Neuronal stem cell (in vitro differentiated cells): Measurements from ENCODE around the gene GP1BA.
A peak's percentile ranks its signal among the peaks of the same experiment; 100 is the strongest.

Source experiments
- DNase-seq: peaks from one replicate; pipeline ENCODE4 v3.0.0-alpha.2; 2013; ENCODE audit warnings: low spot score
- H2AFZ ChIP-seq: one replicate; pipeline ENCODE4 v1.6.1; 2013; ENCODE audit warnings: mild to moderate bottlenecking, low read length, inconsistent platforms
- H2AK5ac ChIP-seq: 2 replicates; pipeline ENCODE4 v1.6.1; 2013; ENCODE audit warnings: low read depth, mild to moderate bottlenecking, inconsistent platforms, low read length, moderate library complexity, mixed read lengths
- H2BK120ac ChIP-seq: 2 replicates; pipeline ENCODE4 v1.6.1; 2013; ENCODE audit warnings: low read depth, mild to moderate bottlenecking, inconsistent platforms, low read length, moderate library complexity, mixed read lengths
- H2BK12ac ChIP-seq: one replicate; pipeline ENCODE4 v1.6.1; 2013; ENCODE audit warnings: low read length, inconsistent platforms
- H2BK15ac ChIP-seq: 2 replicates; pipeline ENCODE4 v1.6.1; 2013; ENCODE audit warnings: mild to moderate bottlenecking, low read length, inconsistent platforms, mixed read lengths
- H2BK5ac ChIP-seq: one replicate; pipeline ENCODE4 v1.6.1; 2013; ENCODE audit warnings: inconsistent platforms, mild to moderate bottlenecking, low read length, moderate library complexity
- H3K14ac ChIP-seq: one replicate; pipeline ENCODE4 v1.6.1; 2013; ENCODE audit warnings: low read length, inconsistent platforms
- H3K18ac ChIP-seq: 2 replicates; pipeline ENCODE4 v1.6.1; 2013; ENCODE audit warnings: low read length, inconsistent platforms
- H3K23ac ChIP-seq: 2 replicates; pipeline ENCODE4 v1.6.1; 2013; ENCODE audit warnings: low read depth, mild to moderate bottlenecking, mixed read lengths, low read length, inconsistent platforms; ENCODE audit not compliant: poor library complexity
- H3K27ac ChIP-seq: replicated peaks from 3 replicates; pipeline ENCODE4 v1.5.1; 2013; ENCODE audit warnings: low read length, inconsistent platforms
- H3K27me3 ChIP-seq, 3 experiments: 2 replicates each; pipeline ENCODE4 v1.6.1; 2013; ENCODE audit warnings: low read length in 3 of 3, mild to moderate bottlenecking in 2 of 3, inconsistent platforms in 1 of 3, low read depth in 1 of 3, mixed read lengths in 1 of 3, moderate library complexity in 1 of 3; ENCODE audit not compliant: control insufficient read depth in 3 of 3, insufficient read depth in 3 of 3
- H3K36me3 ChIP-seq, 2 donors: replicated peaks in 1 of 2; 2 replicates each; pipeline ENCODE4 v1.6.1; 2013; ENCODE audit warnings: low read length in 2 of 2; ENCODE audit not compliant: control insufficient read depth in 2 of 2, insufficient read depth in 2 of 2
- H3K4ac ChIP-seq: 2 replicates; pipeline ENCODE4 v1.6.1; 2013; ENCODE audit warnings: inconsistent platforms, mild to moderate bottlenecking, low read length, moderate library complexity
- H3K4me1 ChIP-seq, 2 donors: 1 replicate in 1 of 2; 2 replicates in 1 of 2; pipeline ENCODE4 v1.6.1; 2013; ENCODE audit warnings: low read length in 2 of 2, low read depth in 1 of 2; ENCODE audit not compliant: control insufficient read depth in 2 of 2, insufficient read depth in 1 of 2
- H3K4me2 ChIP-seq: one replicate; pipeline ENCODE4 v1.6.1; 2013; ENCODE audit warnings: mild to moderate bottlenecking, low read length, inconsistent platforms; ENCODE audit not compliant: insufficient read depth, poor library complexity, severe bottlenecking
- H3K4me3 ChIP-seq, 2 donors: 2 replicates each; pipeline ENCODE4 v1.5.1; 2013; ENCODE audit warnings: low read length in 2 of 2, mild to moderate bottlenecking in 2 of 2, inconsistent platforms in 1 of 2, moderate library complexity in 1 of 2
- H3K79me1 ChIP-seq: one replicate; pipeline ENCODE4 v1.6.1; 2013; ENCODE audit warnings: low read depth, mild to moderate bottlenecking, inconsistent platforms, low read length, moderate library complexity
- H3K9ac ChIP-seq: one replicate; pipeline ENCODE4 v1.6.1; 2013; ENCODE audit warnings: mild to moderate bottlenecking, low read depth, low read length, inconsistent platforms; ENCODE audit not compliant: poor library complexity
- H3K9me3 ChIP-seq, 2 donors: replicated peaks in 1 of 2; 2 replicates each; pipeline versions ENCODE3 to v1.6.1; 2013; ENCODE audit warnings: low read length in 2 of 2, mild to moderate bottlenecking in 2 of 2, inconsistent platforms in 1 of 2, low read depth in 1 of 2, mixed read lengths in 1 of 2, moderate library complexity in 1 of 2; ENCODE audit not compliant: control insufficient read depth in 2 of 2, insufficient read depth in 1 of 2
- H4K8ac ChIP-seq: one replicate; pipeline ENCODE4 v1.6.1; 2013; ENCODE audit warnings: low read depth, mild to moderate bottlenecking, inconsistent platforms, low read length, moderate library complexity
- H4K91ac ChIP-seq: one replicate; pipeline ENCODE4 v1.6.1; 2013; ENCODE audit warnings: low read length, low read depth, mild to moderate bottlenecking, inconsistent platforms; ENCODE audit not compliant: poor library complexity
- WGBS, 2 donors: extraction: QIAGEN DNeasy Blood & Tissue Kit; methylation state at CpG; one replicate each; pipeline ENCODE4 v1.1.7; 2013; ENCODE audit warnings: missing lambda C conversion rate in 2 of 2, mixed read lengths in 1 of 2; ENCODE audit not compliant: insufficient read length in 2 of 2, insufficient replicate concordance in 1 of 2; ENCODE audit errors: extremely low coverage in 2 of 2; 5-methylcytosine and 5-hydroxymethylcytosine counted together

The GP1BA gene

DNA sequence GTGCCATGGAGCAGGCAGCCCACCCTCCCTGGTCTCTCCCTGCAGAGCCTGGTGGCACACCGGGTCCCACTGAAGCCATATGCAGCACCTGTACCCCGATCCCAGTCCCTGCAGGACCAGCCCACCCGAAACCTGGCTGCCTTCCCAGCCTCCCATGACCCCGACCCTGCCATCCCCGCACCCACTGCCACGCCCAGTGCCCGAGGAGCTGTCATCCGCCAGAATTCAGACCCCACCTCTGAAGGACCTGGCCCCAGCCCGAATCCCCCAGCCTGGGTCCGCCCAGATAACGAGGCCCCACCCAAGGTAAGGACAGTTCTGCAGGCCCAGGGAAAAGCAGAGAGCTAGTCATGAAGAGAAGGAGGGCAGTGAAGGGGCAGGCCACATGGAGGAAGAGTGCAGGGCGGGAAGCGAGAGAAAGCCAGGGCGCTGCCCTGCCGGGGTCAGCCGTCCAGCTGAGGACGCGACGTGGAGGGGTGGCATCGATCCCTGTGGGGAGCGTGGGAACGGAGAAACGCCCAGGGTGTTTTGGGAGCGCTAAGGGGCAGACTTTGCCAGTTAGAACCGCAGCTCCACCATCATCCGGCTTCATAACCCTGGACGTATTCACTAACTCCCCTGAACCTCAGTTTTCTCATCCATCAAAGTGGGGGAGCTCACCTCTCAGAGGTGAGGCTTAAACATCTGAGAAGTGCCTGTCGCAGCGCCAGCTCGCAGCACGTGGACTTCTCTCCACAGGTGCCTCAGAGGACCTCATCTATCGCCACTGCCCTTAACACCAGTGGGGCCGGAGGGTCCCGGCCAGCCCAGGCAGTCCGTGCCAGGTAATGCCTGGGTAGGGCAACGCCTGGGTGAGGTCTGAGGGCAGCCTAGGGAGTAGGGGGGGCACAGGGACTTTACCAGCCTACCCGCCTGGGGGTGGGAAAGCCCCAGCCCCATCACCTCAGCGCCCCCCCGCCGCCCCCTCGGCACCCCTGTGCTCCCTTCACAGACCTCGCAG lies 40.4 kb upstream of the GP1BA start:
- Histone ChIP-seq H3K27me3 (no peaks in the 10 kb centered on the region), H3K4ac (no peak overlapping the region), H2BK5ac (no peak overlapping the region), H4K91ac (no peak overlapping the region), H3K4me2 (no peak overlapping the region), H4K8ac (no peak overlapping the region), H3K14ac (no peak overlapping the region), H3K9me3 (no peaks in the 10 kb centered on the region), H3K18ac (no peak overlapping the region), H2BK120ac (no peak overlapping the region), H3K27ac (no peak overlapping the region), H3K36me3 (peaks cover 52 to 85% of the 10 kb centered on the region in 2 donors), H2BK12ac (no peak overlapping the region), H2AK5ac (no peak overlapping the region), H3K9ac (peak overlapping the region; percentile 70), H3K79me1 (peaks cover 4% of the 10 kb centered on the region), H2AFZ (no peak overlapping the region), H3K23ac (peak overlapping the region; percentile 11), H3K4me1 (no peaks in the 10 kb centered on the region), H2BK15ac (no peak overlapping the region), H3K4me3 (peak overlapping the region in 1 of 2 donors; percentile 38)
- no CpG with 5 or more reads among the region's 42 CpGs for WGBS, 2 donors
- DNase-seq, result no peak

DNA sequence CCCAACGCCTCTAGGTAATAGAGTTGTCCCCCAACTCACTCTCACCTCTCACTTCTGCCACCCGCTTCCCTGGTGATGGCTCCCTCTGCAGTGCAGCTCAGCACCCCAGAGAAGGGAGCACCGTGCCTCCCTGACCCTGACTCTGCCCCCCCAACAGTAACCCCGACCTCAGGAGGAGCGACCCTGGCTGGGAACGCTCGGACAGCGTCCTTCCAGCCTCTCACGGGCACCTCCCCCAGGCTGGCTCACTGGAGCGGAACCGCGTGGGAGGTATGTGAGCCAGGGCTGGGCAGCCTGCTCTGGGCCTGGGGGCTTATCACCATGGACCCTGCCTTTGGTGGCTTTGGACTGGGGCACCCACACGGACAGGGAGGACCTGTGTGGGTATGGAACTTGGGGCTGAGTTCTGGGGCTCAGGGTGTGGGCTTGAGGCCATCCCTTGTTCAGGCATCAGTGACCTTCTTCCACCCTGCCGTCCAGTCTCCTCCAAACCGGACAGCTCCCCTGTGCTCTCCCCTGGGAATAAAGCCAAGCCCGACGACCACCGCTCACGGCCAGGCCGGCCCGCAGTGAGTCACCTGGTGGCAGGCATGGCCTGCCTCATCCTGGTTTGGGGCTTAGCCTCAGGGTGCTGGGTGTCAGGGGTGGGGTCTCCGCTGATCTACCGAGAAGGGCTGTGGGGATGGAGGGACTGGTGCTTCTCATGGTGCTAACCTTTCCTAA lies 39.4 kb upstream of the GP1BA start:
- Histone ChIP-seq H3K14ac (no peak overlapping the region), H3K23ac (peak overlapping the region; percentile 8), H2AFZ (no peak overlapping the region), H2AK5ac (no peak overlapping the region), H2BK5ac (peak overlapping the region; percentile 42), H4K91ac (no peak overlapping the region), H3K4me2 (no peak overlapping the region), H2BK120ac (no peak overlapping the region), H3K9ac (peak overlapping the region; percentile 70), H3K4me3 (no peak overlapping the region), H3K27ac (no peak overlapping the region), H2BK12ac (no peak overlapping the region), H3K79me1 (peaks cover 4% of the 10 kb centered on the region), H4K8ac (no peak overlapping the region), H3K27me3 (no peaks in the 10 kb centered on the region), H3K9me3 (no peaks in the 10 kb centered on the region), H3K4me1 (no peaks in the 10 kb centered on the region), H2BK15ac (no peak overlapping the region), H3K4ac (no peak overlapping the region), H3K18ac (no peak overlapping the region), H3K36me3 (peaks cover 50 to 85% of the 10 kb centered on the region in 2 donors)
- DNase-seq, result no peak
- WGBS, 2 donors, result no CpG with 5 or more reads among the region's 23 CpGs

DNA sequence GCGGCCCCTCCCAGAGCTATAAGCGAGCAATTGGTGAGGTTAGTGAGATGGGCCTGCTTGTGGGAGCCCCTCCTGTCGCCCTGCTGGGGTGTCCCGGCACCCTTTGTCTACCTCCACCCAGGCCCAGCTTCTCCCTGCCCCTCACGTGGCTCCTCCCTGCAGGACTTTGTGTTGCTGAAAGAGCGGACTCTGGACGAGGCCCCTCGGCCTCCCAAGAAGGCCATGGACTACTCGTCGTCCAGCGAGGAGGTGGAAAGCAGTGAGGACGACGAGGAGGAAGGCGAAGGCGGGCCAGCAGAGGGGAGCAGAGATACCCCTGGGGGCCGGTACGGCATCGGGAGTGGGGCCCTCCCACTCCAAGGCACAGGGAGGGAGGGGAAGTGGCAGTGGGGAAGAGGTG lies 38.8 kb upstream of the GP1BA start:
- H3K27me3 ChIP-seq, result no peaks in the 10 kb centered on the region
- no peak overlapping the region for H4K8ac ChIP-seq
- H3K79me1 ChIP-seq, result peaks cover 4% of the 10 kb centered on the region
- no peak for DNase-seq
- H4K91ac ChIP-seq, result no peak overlapping the region
- no peak overlapping the region for H3K18ac ChIP-seq
- peak overlapping the region; percentile 71 for H3K14ac ChIP-seq
- WGBS, 2 donors, result no CpG with 5 or more reads among the region's 18 CpGs
- H3K36me3 ChIP-seq, result peaks cover 50 to 83% of the 10 kb centered on the region in 2 donors
- no peak overlapping the region for H3K4ac ChIP-seq
- no peak overlapping the region for H3K4me3 ChIP-seq
- H2AFZ ChIP-seq, result no peak overlapping the region
- no peak overlapping the region for H2AK5ac ChIP-seq
- no peak overlapping the region for H3K23ac ChIP-seq
- no peak overlapping the region for H2BK120ac ChIP-seq
- H2BK5ac ChIP-seq, result no peak overlapping the region
- no peak overlapping the region for H3K27ac ChIP-seq
- no peak overlapping the region for H3K9ac ChIP-seq
- H2BK12ac ChIP-seq, result no peak overlapping the region
- no peak overlapping the region for H2BK15ac ChIP-seq
- no peak overlapping the region for H3K4me2 ChIP-seq
- no peaks in the 10 kb centered on the region for H3K4me1 ChIP-seq
- no peaks in the 10 kb centered on the region for H3K9me3 ChIP-seq
